Iris pigment epithelial cell (primary cell): ENCODE results near the gene CCDC157.
"Not testable (repeated sequence)": the region's sequence is repeated elsewhere in the genome, so short reads cannot be mapped to it uniquely, and the experiment has no call there.

Experiments used
- DNase-seq: peaks from one replicate; pipeline ENCODE4 v3.0.0-alpha.2; 2011; ENCODE audit warnings: low read depth

Gene CCDC157

GRCh38 chr22:30326255-30326705 is 30.5 kb upstream of the CCDC157 start:
- DNase-seq, result no peak

GRCh38 chr22:30326706-30327362 is 30.0 kb upstream of the CCDC157 start, which contains the start of gene TBC1D10A:
TSS of gene TBC1D10A (minus strand) at chr22:30326941. CDS start at chr22:30326881, 60 bp downstream.
- peak; percentile 90 for DNase-seq

- DNase-seq, result no peak
Measured at GRCh38 chr22:30327864-30328345, 28.9 kb upstream of the CCDC157 start.

GRCh38 chr22:30328466-30329049 is 28.2 kb upstream of the CCDC157 start:
- DNase-seq, result no peak

- DNase-seq, result no peak
Measured at GRCh38 chr22:30332551-30332950, 24.3 kb upstream of the CCDC157 start.

- DNase-seq, result no peak
Measured at GRCh38 chr22:30332994-30333706, 23.7 kb upstream of the CCDC157 start.

- DNase-seq, result no peak
Measured at GRCh38 chr22:30333707-30334087, 23.1 kb upstream of the CCDC157 start.

- no peak for DNase-seq
Measured at GRCh38 chr22:30334646-30335045, 22.2 kb upstream of the CCDC157 start.

GRCh38 chr22:30335236-30335635 is 21.6 kb upstream of the CCDC157 start:
- DNase-seq, result no peak

- DNase-seq, result no peak
Measured at GRCh38 chr22:30336752-30337460, 19.9 kb upstream of the CCDC157 start.

- no peak for DNase-seq
Measured at GRCh38 chr22:30337461-30337778, 19.4 kb upstream of the CCDC157 start.

- DNase-seq, result not testable (repeated sequence)
Measured at GRCh38 chr22:30338341-30338740, 18.5 kb upstream of the CCDC157 start.

- no peak for DNase-seq
Measured at GRCh38 chr22:30338802-30339201, 18.0 kb upstream of the CCDC157 start.

GRCh38 chr22:30340911-30341685 is 15.7 kb upstream of the CCDC157 start:
- DNase-seq, result no peak

GRCh38 chr22:30344447-30345200 is 12.2 kb upstream of the CCDC157 start:
- no peak for DNase-seq

- DNase-seq, result peak; percentile 30
Measured at GRCh38 chr22:30347255-30347892, 9.4 kb upstream of the CCDC157 start.

- DNase-seq, result no peak
Measured at GRCh38 chr22:30348404-30348803, 8.4 kb upstream of the CCDC157 start.

- no peak for DNase-seq
Measured at GRCh38 chr22:30348809-30349208, 8.0 kb upstream of the CCDC157 start.

- DNase-seq, result no peak
Measured at GRCh38 chr22:30351226-30351625, 5.6 kb upstream of the CCDC157 start.

GRCh38 chr22:30354644-30355043 is 2.2 kb upstream of the CCDC157 start:
- DNase-seq, result no peak

GRCh38 chr22:30357236-30357570 is 396 bp downstream of the CCDC157 start:
- no peak for DNase-seq
